ENCODE measurements around the gene ALAS1. TPM values are rescaled to one million over a fixed set of nuclear protein-coding genes. Genes with fewer than 3 reads are reported as not detected.

The ALAS1 gene
- total and polyA plus RNA-seq, 2 of the 13 experiments (the other 11 are each of a cell fraction or from before 2014, with no cell fraction given): 36.0 to 43.2 TPM

DNA sequence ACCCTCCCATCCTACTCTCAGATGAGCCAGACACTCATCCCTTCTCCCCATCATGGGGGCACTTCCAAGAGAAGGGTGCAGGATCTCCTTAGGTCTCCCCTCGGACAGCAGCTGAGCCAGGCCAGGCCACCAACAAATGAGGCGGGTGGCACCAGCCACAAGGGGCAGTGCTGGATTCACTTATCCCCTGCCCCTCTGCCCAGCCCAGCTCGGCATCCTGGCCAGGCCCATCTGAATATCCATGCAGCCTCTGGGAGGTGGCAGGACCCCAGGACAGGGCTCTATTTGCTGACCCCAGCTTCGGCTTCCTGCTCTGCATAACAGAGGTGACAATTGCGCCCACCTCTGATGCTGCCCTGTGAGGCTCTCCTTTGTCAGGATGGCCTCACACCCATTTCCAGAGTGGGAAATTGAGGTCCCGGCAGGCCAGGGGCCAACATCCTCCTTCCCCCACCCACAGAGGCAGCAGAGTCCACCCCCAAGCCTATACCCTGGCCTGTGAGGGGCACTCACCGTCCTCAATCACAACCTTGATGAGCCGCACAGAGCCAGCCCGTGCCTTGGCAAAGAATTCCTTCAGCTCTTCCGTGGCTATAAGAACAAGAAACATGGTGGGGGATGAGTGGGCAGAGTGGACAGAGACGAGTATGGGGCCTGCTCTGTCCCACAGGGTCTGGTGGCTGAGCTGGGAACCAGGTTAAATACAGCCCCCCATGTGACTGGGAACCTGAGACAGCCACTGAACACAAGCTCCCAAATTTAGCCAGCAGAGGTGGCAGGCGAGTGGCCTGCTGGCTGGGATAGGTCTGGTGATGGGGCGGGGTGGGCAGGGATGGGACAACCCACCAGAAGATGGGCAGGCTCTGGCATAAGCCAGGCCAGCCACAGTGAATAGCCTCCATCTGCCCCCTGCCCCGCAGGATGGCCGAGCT, 36.8 kb downstream of the ALAS1 start (continued):
- TF ChIP-seq, protein P1, sequence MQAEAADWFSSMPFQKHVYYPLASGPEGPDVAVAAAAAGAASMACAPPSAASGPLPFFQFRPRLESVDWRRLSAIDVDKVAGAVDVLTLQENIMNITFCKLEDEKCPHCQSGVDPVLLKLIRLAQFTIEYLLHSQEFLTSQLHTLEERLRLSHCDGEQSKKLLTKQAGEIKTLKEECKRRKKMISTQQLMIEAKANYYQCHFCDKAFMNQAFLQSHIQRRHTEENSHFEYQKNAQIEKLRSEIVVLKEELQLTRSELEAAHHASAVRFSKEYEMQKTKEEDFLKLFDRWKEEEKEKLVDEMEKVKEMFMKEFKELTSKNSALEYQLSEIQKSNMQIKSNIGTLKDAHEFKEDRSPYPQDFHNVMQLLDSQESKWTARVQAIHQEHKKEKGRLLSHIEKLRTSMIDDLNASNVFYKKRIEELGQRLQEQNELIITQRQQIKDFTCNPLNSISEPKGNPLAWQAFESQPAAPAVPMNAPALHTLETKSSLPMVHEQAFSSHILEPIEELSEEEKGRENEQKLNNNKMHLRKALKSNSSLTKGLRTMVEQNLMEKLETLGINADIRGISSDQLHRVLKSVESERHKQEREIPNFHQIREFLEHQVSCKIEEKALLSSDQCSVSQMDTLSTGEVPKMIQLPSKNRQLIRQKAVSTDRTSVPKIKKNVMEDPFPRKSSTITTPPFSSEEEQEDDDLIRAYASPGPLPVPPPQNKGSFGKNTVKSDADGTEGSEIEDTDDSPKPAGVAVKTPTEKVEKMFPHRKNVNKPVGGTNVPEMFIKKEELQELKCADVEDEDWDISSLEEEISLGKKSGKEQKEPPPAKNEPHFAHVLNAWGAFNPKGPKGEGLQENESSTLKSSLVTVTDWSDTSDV (CRISPR knock-in tag; IDR thresholded peaks at IDR 0.05): no peak
- peak; percentile 33 for TF ChIP-seq AGO2 (optimal IDR thresholded peaks at IDR 0.05; ENCODE audit: low read depth, low read length)
- no peak for TF ChIP-seq SCMH1 (CRISPR knock-in tag; IDR thresholded peaks at IDR 0.05; ENCODE audit: borderline replicate concordance)
- TF ChIP-seq FOSL2 (CRISPR knock-in tag; IDR thresholded peaks at IDR 0.05): no peak
- TF ChIP-seq ZZZ3 (CRISPR knock-in tag; IDR thresholded peaks at IDR 0.05; ENCODE audit: borderline replicate concordance): no peak
- TF ChIP-seq EEA1 (CRISPR knock-in tag; IDR thresholded peaks at IDR 0.05; ENCODE audit: borderline replicate concordance): no peak
- TF ChIP-seq RBFOX2 (IDR thresholded peaks at IDR 0.05; ENCODE audit: low read depth, low read length): 0 out of 2 replicates have a peak, but pooled peaks have one; percentile 32
- no peak for TF ChIP-seq ZNF562 (CRISPR knock-in tag; IDR thresholded peaks at IDR 0.05; ENCODE audit: borderline replicate concordance)
- no peak for TF ChIP-seq ZBTB1 (CRISPR knock-in tag; IDR thresholded peaks at IDR 0.05; ENCODE audit: borderline replicate concordance)

Data from HepG2 (cell line).